ENCODE results near the gene AP2B1.

GRCh38 chr17:35693662-35694061 lies 106.5 kb downstream of the AP2B1 start:
- no peak for TF ChIP-seq CTCF (IDR thresholded peaks at IDR 0.05)
- TF ChIP-seq POLR2A (IDR thresholded peaks at IDR 0.05), result no peak

Measured in esophagus squamous epithelium (tissue), 4 donors.